ENCODE data around the gene APBA2.
"Not testable (repeated sequence)": the region's sequence is repeated elsewhere in the genome, so short reads cannot be mapped to it uniquely, and the experiment has no call there.

Gene APBA2

DNA sequence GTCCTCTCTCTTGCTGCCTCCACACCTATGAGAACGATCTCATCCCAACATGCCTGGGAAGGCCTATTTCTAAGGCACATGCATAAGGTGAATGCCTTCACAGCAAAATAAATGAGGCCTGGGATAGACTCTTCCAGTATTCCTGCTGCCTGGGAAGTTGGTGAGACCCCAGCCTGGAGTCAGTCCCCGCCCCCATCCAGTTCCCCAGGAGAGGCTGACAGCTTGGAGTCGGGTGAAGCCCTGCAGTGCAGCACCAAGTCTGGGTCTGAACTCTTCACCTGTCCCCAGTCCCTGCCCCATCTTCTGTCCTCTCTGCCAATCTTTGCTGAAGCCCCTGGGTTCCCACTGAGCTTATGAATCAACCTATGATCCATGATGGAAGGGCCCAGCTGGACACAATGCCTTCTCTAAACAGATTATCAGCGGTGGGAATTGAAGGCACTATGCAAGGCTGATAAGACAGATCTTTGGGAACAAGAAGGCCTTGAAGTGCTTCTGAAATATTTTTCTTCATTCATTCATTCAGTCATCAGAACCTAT is 10.2 kb upstream of the APBA2 start:
- in situ Hi-C loops (cut with HindIII; ENCODE audit: low pct_ligation_motif_present, low pct_unique_long_range_greater_than_20kb, low sequenced_read_pairs), result no loop called here

DNA sequence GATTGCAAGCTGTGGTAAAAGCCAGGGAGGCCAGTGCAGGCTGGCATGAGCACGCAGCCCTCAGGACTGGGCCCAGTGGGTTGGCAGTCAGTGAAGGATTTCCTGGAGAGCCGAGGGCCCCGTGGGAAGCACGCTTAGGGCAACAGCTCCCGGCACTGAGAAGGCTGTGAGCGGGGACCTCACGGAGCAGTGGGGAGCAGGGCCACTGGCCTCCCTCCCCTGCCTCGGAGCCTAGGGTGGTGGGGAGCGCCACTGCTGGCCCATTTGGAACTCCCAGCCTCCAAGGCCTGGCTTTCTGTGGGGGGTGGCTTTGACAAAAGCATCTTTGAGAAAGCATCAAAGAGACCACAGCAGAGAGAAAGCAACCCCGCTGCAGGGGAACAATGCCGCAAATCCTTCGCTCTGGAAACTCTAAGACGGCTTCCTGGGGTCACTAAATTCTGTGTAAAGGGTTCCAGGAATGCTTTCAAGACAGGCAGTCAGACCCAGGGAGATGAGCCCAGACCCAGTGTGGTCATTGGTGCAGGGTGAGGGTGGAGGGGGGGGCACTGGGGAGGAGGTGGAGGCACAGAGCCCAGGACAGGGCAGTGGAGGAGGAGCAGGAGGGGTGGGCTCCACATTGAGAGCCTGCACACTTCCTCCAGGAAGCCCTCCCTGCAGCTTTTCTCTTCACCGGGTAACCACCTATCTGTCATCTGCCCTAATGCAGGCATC is 9.5 kb upstream of the APBA2 start:
- in situ Hi-C loops (cut with HindIII; ENCODE audit: low pct_ligation_motif_present, low pct_unique_long_range_greater_than_20kb, low sequenced_read_pairs), result no loop called here
- no peak for DNase-seq

More for the DNA sequence above, 10.2 kb upstream of the APBA2 start:
- no peak for DNase-seq

DNA sequence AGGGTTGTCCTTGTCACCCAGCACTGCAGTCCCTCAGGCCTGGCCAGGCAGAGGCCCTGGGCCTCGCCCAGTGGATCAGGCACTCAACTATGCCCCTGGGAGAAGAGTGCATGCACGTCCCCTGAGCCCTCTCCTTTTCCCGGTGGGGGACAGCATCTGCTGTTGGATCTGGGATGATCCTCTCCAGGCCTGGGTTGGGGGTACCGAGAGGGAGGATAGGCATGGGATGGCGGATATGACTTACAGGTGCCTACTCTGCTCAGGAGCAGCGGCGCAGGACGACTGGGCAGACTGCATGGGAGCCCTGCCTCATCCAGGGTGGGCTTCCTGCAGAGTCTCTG is 9.0 kb upstream of the APBA2 start:
- no peak for DNase-seq
- in situ Hi-C loops (cut with HindIII; ENCODE audit: low pct_ligation_motif_present, low pct_unique_long_range_greater_than_20kb, low sequenced_read_pairs), result no loop called here

DNA sequence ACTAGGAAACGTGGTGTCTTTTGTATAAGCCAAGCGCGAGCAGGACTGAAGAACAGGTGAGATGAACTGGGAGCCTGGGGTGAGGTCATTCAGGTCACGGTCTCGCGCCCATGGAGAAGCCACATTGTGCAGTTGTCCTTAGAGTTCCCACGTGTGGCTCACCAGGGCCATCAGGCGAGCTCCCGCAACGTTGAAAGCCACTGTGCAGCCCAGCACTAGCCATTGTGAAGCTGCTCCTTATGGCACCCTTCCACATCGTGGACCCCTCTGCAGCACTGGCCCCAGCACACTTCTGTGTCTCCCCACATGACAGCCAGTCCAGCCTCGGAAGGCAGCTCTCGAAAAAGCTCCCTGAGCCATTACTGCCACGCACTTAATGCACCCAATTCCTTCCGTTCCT is 7.6 kb upstream of the APBA2 start:
- no peak for DNase-seq
- in situ Hi-C loops (cut with HindIII; ENCODE audit: low pct_ligation_motif_present, low pct_unique_long_range_greater_than_20kb, low sequenced_read_pairs), result no loop called here

DNA sequence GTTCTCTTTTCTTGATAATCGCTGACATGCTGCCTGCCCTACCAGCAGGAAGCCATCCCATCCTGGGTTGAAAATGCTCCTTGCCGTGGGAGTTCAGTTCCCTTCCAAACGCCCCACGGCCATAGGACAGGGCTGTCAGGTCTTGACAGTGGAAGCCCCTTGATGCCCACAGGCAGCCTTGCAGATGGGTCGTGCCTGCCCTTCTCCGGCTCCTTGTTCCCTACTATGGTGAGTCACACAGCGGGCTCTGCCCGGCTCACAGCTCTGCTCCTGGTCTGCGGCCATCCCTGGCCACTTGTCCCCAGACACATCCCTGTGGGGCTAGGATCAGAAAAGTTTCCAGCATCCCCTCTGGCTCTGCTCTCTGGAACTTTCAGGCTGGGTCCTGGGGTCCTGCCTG is 6.2 kb upstream of the APBA2 start:
- in situ Hi-C loops (cut with HindIII; ENCODE audit: low pct_ligation_motif_present, low pct_unique_long_range_greater_than_20kb, low sequenced_read_pairs), result no loop called here
- no peak for DNase-seq

DNA sequence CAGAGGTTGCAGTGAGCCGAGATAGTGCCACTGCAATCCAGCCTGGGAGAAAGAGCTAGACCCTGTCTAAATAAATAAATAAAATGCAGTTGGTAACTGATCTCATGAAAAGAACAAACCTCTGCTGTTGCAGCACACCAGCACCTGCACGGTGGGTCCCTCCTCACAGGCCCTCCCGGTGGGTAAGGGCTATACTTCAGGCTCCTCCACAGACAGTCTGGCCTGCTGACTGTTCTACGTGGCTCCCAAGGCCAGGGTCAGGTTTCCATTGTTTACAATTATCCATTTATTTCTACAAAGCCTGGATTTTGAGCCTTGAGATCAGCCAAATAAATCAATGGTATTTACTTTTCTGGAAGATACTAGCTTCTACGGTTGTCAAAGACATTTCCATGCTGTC is 5.1 kb upstream of the APBA2 start:
- in situ Hi-C loops (cut with HindIII; ENCODE audit: low pct_ligation_motif_present, low pct_unique_long_range_greater_than_20kb, low sequenced_read_pairs), result no loop called here
- no peak for DNase-seq

DNA sequence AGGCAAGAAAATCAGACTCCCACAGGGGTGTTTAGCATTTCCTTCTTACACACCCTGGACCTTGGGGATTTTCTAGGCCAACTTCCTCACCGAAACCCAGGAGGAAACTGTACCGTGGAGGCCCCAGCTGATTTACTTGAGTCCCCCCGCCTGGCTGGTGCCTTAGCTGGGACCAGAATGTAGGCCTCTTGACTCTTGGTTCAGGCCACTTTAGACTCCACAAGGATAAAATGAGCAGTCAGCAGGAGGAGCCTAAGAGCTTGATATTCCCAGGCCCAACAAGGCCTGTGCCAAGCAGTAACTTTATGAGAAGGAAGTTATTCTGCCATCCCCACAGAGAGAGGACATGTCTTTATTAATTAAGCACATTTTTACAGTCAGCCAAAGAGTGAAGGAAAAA is 4.6 kb upstream of the APBA2 start:
- in situ Hi-C loops (cut with HindIII; ENCODE audit: low pct_ligation_motif_present, low pct_unique_long_range_greater_than_20kb, low sequenced_read_pairs), result no loop called here
- no peak for DNase-seq

DNA sequence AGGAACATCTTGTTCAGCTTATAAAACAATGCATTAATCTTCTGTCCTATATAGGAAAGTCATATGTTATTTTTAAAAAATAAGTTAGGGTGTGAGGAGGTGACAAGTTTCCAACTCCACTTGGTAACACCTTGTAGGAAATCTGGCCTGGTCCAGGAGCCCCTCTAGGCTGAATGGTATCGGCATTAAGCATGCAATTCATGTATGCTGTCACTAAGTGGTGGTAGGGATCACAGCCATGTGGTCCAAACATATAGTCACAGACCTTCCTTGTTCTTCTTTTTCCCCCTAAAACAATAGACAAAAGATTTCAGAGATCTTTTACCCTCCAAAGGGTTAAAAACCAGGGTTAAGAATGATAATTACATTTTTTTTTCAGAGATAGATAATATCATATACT is 4.2 kb upstream of the APBA2 start:
- DNase-seq, result no peak
- in situ Hi-C loops (cut with HindIII; ENCODE audit: low pct_ligation_motif_present, low pct_unique_long_range_greater_than_20kb, low sequenced_read_pairs), result no loop called here

DNA sequence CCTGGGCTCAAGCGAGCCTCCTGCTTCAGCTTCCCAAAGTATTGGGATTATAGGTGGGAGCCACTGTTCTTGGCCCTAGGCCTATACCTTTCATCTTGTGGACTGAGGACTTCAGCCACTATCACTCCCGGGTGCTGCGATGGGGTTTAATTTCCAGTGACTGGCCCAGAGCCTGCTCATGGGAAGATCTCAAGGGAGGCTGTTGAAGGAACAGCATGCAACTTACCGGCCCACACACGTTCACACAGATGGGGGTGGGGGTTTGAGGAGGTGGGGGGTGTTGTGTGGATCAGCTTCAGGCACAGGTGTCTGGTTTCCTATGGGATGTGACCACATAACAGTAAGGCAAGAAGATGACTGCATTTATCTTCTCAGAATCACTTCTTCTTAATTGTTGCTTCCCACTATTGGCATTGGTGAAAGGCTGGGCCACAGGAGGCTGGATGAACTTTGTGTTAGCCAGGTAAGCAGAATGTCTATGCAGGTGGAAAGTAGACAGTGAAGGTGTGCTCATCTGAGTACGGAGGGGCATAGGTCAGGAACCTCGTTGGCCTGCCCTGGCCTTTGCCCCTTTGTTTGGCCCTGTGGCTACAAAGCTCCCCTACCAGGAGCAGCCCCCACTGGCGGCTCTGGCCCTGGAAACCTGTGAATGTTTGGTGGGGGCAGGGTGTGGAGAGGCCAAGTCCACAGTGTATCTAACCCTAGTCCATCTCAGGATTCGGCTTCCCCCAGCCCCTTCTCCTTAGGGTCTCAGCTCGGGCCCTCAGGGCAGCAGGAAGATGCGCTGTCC is 1.4 kb upstream of the APBA2 start:
- in situ Hi-C loops (cut with HindIII; ENCODE audit: low pct_ligation_motif_present, low pct_unique_long_range_greater_than_20kb, low sequenced_read_pairs), result no loop called here
- no peak for DNase-seq

DNA sequence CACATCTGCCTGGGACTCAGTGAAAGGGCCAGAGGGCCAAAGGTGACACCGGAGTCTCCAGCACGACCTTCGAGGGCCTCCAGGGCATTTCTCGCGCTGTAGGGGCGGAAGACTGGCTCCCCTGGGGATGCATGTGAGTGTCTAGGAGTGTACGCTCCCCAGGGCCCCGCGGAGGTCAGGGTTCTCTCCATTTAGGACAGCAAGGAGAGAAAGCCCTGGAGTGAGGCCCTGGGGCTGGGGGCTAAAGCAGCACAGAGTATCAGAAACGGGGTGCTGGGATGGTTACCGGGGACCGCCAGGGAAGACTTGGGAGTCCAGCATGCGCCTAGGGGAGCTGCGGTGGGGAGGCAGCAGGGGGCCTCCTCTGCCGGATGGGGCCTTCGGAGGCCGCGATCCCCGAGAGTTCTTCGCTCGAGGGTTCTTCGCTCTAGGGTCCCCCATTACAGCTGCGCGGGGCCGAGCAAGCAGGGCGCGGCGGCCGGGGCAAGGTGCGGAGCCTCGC is 595 bp upstream of the APBA2 start:
- in situ Hi-C loops (cut with HindIII; ENCODE audit: low pct_ligation_motif_present, low pct_unique_long_range_greater_than_20kb, low sequenced_read_pairs), result no loop called here

DNA sequence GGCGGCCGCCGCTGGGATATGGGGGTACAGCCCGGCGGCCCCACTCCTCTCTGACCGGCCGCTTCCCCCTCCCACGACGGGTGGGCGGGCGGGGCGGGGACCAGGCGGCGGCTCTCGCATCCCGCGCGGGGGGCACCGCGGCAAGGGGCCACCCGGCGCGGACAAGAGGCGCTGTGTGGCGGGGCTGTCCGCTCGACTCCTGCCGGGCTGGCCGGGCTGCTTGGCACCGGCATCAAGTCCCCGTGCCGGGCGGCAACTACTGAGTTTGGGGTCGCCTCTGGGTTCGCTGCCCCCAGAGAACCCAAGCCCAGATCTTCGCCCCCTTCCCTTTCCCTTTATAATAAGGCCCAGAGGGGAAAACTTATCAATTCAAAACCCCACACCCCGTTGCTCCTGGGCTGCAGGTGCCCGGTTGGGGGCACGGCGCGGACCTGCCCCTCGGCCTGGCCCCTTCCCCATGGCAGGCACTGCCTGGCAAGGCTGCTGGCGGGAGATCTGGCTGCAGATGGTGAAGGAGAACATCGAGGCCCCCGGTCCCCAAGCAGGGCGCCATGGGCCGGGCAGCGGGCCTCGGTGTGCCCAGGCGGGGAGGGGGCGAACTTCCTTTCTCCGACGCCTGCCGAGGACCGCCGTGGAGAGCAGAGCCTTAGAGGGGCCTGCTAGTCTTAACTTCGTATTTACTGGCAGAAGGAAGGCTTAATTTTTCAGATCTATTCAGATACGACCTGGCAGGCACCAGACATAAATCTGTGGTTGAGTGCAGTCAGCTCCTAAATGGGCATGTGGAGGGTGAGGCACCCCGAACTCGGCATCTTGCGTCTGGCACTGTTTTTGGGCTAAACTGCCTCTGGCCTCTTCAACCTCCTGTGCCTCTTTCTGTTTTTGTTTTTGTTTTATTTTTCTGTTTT is 911 bp downstream of the APBA2 start:
- DNase-seq, result no peak
- in situ Hi-C loops (cut with HindIII; ENCODE audit: low pct_ligation_motif_present, low pct_unique_long_range_greater_than_20kb, low sequenced_read_pairs), result no loop called here

More for the DNA sequence above, 595 bp upstream of the APBA2 start:
- DNase-seq, result no peak

DNA sequence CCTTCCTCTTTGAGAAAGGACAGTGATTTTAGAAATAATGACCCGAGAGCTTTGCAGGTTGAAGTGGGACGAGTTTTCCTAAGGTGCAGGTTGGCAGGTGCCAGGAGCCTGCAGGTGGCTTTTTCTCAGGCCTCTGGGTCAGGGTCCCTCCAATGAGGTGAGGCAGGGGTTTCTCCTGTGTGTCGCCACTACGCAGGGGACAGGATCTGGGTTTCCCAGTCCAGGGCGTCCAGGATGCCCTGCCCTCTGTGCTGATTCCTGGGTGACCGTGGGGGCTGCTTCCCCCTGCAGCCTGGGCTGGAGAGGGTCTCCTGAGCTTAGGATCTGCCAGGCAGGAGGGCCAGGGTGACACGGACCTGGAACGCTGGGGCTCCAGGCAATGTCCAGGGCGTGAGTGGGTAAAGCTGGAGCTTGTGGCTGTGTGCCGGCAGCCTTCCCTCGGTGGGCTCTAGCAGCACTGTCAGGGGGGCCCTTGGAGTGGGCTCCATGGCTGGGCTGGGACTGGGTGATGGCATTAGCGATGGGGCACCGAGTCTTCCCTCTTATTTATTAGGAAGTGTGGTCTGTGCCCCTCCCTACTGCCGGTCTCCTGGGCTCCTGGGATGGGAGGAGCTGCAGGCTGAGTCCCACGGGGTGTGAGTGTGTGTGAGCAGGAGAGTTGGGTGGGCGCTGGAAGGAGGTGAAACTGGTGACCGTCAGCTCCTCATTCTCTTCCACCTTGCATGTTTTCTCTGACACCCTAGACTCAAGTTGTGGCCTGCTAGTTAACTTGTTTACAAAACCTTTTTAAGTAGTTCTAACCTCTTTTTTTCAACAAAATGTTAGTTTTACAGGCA is 1.8 kb downstream of the APBA2 start:
- in situ Hi-C loops (cut with HindIII; ENCODE audit: low pct_ligation_motif_present, low pct_unique_long_range_greater_than_20kb, low sequenced_read_pairs), result no loop called here
- no peak for DNase-seq

DNA sequence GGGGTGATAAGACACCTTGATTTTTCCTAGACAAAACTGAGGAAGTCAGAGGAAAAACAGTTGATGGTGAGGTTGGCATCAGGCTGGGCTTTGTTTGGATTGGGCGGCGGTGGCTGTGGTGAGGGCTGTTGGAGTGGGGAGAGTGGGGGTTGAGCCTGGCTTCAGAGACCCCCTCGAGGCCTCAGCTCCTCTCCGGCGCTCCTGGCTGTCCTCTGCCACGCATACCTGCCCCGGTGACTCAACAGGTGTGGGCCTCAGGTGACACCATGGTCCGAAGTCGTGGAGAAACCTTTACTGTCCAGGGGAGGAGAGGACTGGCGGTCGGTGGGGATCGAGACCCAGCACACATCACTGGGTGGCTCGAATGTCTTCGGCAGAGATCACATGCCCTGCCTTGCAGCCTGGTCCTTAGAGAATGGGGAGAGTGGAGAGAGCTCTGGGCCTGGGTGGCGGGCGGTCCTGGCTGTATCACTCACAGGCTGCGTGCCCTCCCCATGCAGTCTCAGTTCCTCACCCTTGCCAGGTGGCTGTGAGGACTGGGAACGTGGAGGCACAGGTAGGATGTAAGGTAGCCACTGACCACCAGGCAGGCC is 2.6 kb downstream of the APBA2 start:
- DNase-seq, result no peak
- in situ Hi-C loops (cut with HindIII; ENCODE audit: low pct_ligation_motif_present, low pct_unique_long_range_greater_than_20kb, low sequenced_read_pairs), result no loop called here

DNA sequence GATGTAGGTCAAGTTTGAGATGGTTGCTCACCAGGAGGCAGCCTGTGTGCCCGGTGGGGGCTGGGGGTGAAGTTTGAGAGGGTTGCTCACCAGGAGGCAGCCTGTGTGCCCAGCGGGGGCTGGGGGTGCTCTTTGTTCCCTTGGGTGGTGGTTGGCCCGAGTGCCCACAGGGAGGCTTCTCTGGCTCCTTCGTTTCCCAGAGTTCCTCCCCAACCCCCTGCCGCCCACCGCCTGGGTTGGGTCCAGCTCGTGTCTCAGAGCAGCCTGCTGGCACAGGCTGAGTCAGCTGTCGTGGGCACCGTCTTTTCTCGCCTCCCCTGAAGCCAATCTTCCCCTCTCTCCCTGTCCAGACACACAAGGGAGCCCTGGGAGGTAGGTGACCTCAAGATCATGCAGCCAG is 3.1 kb downstream of the APBA2 start:
- in situ Hi-C loops (cut with HindIII; ENCODE audit: low pct_ligation_motif_present, low pct_unique_long_range_greater_than_20kb, low sequenced_read_pairs), result no loop called here
- DNase-seq, result no peak

DNA sequence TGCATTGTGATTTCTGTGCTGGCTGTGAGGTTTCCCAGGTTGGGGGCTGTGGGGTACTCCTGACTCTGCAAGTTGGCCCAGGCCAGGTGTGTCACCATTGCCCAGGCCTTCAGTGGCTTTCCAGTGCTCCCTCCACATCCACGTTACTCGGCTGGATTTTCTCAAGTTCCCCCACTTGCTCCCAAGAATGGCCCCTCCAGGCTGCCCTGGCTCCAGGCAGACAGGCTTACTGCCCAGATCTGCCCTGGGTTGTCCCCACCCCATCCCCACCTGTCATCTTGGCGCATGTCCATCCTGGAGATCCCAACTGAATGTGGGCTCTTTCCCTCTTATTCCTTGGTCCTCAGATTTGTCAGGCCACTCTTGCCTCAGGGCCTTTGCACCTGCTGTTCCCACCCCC is 3.6 kb downstream of the APBA2 start:
- no peak for DNase-seq
- in situ Hi-C loops (cut with HindIII; ENCODE audit: low pct_ligation_motif_present, low pct_unique_long_range_greater_than_20kb, low sequenced_read_pairs), result no loop called here

DNA sequence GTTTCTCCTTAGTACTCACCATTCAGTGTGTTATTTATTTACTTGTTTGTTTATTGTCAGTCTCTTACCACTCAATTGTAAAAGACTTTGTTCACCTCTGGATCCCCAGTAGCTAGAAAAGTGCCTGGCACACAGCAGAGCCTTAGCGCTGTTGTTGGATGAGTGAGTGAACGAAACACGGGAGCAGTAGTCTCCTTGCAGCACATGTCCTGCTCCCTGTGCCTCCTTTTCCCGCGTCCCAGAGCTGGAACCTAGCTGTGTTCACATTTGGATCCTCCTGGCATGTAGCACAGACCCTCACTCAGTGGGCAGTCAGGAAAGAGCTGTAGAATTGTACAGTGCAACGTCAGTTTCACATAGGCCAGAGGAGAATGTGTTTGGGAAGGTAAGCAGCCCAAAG is 4.1 kb downstream of the APBA2 start:
- DNase-seq; in situ Hi-C loops (cut with HindIII; ENCODE audit: low pct_ligation_motif_present, low pct_unique_long_range_greater_than_20kb, low sequenced_read_pairs): not testable (repeated sequence)

DNA sequence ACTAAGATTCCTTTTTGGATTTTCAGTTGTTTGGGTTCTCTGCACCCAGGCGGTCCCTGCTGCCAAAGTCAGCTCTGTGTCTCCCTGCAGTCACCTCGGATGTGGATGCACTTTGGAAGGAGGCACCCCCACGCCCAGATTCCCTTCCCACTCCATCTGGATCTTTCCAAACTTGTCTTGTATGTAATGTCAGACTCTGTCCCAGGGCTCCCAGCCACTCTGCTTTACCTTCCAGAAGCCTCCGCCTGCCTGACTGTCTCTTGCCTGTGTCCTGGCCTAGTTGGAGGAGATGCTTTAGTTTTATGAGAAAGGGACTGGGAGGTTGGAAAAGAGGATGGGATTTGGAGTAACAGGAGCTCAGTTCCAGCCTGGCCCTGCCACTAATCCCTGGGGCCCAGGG is 4.5 kb downstream of the APBA2 start:
- DNase-seq; in situ Hi-C loops (cut with HindIII; ENCODE audit: low pct_ligation_motif_present, low pct_unique_long_range_greater_than_20kb, low sequenced_read_pairs): not testable (repeated sequence)

Measured in ACHN (cell line).